DOHH2 (cell line): ENCODE data around the gene KCNH1.

Experiments used
- CTCF ChIP-seq: fragments of 200-600 bp; sonication (generic); IDR thresholded peaks from one replicate; pipeline ENCODE4 v1.5.1; 2014; ENCODE audit warnings: antibody characterized with exemption, mild to moderate bottlenecking, low read depth, low read length; ENCODE audit not compliant: poor library complexity, severe bottlenecking
- EZH2phosphoT487 ChIP-seq: fragments of 200-600 bp; sonication (generic); IDR thresholded peaks from 2 replicates; pipeline ENCODE4 v1.6.1; 2017; ENCODE audit warnings: borderline replicate concordance, mild to moderate bottlenecking, antibody characterized with exemption, low read length, moderate library complexity, mixed read lengths

- TF ChIP-seq CTCF = no peak
- no peak for TF ChIP-seq EZH2phosphoT487
Measured at GRCh38 chr1:210776712-210777111, 357.2 kb downstream of the KCNH1 start.
